H1 (cell line): ENCODE results near the gene ADAT3. TPM values are rescaled to one million over a fixed set of nuclear protein-coding genes. Genes with fewer than 3 reads are reported as not detected.

Experiments used
- CTCF ChIA-PET: fragments of 300-600 bp; sonication (Branson Sonifier 250); formaldehyde crosslinking; loops from one replicate; lab custom pipeline; 2021; ENCODE audit not compliant: partially characterized antibody; lab: Charles Lee
- POLR2A ChIA-PET: fragments of 300-600 bp; sonication (Branson Sonifier 250); formaldehyde crosslinking; loops from one replicate; lab custom pipeline; 2021; ENCODE audit warnings: inconsistent platforms; ENCODE audit not compliant: partially characterized antibody; lab: Charles Lee
- DNase-seq, 2 experiments: peaks; one replicate each; pipeline versions ENCODE4 v3.0.0 to v3.0.0-alpha.2; 2010 to 2022; ENCODE audit warnings: low spot score in 2 of 2, low read depth in 1 of 2, mixed read lengths in 1 of 2
- FAIRE-seq: peaks from 2 replicates; lab custom pipeline; 2011; peaks lifted over from hg19 to GRCh38; lab: Jason Lieb, UNC
- H2AFZ ChIP-seq: 2 replicates; pipeline ENCODE4 v1.8.1; 2012; ENCODE audit warnings: low read length, inconsistent platforms
- H2AK5ac ChIP-seq: 2 replicates; pipeline ENCODE4 v1.6.1; 2013; ENCODE audit warnings: low read depth, low read length
- H2BK120ac ChIP-seq: replicated peaks from 2 replicates; pipeline ENCODE3; 2013; ENCODE audit warnings: low read depth, low read length, inconsistent platforms
- H2BK12ac ChIP-seq: 2 replicates; pipeline ENCODE4 v1.6.1; 2013; ENCODE audit warnings: low read depth, low read length
- H2BK15ac ChIP-seq: 2 replicates; pipeline ENCODE4 v1.6.1; 2013; ENCODE audit warnings: low read length
- H2BK20ac ChIP-seq: 2 replicates; pipeline ENCODE4 v1.6.1; 2013; ENCODE audit warnings: low read length
- H2BK5ac ChIP-seq: 2 replicates; pipeline ENCODE4 v1.6.1; 2013; ENCODE audit warnings: low read depth, low read length
- H3K14ac ChIP-seq: 2 replicates; pipeline ENCODE4 v1.6.1; 2013; ENCODE audit warnings: inconsistent platforms; ENCODE audit not compliant: insufficient read length
- H3K18ac ChIP-seq: 2 replicates; pipeline ENCODE4 v1.6.1; 2013; ENCODE audit warnings: low read length; ENCODE audit errors: extremely low read depth
- H3K23ac ChIP-seq: 2 replicates; pipeline ENCODE4 v1.6.1; 2013; ENCODE audit warnings: inconsistent platforms; ENCODE audit not compliant: insufficient read length
- H3K23me2 ChIP-seq: 2 replicates; pipeline ENCODE4 v1.6.1; 2013; ENCODE audit warnings: low read depth, low read length
- H3K27ac ChIP-seq: 2 replicates; pipeline ENCODE4 v1.6.1; 2011; ENCODE audit warnings: low read depth, low read length, inconsistent platforms
- H3K27me3 ChIP-seq, 4 experiments: replicated peaks in 1 of 4; 1 replicate in 1 of 4; 2 replicates in 3 of 4; pipeline versions ENCODE4 v1.6.1 to v1.8.1; 2011 to 2013; ENCODE audit warnings: low read length in 3 of 4, mild to moderate bottlenecking in 3 of 4, inconsistent platforms in 2 of 4, mixed read lengths in 2 of 4, moderate library complexity in 1 of 4; ENCODE audit not compliant: control insufficient read depth in 3 of 4, insufficient read depth in 3 of 4; ENCODE audit errors: extremely low read depth in 1 of 4
- H3K36me3 ChIP-seq, 4 experiments: 2 replicates each; pipeline versions ENCODE4 v1.6.1 to v1.8.1; 2011 to 2013; ENCODE audit warnings: mild to moderate bottlenecking in 4 of 4, low read length in 3 of 4, moderate library complexity in 2 of 4, control low read depth in 1 of 4, inconsistent platforms in 1 of 4; ENCODE audit not compliant: insufficient read depth in 4 of 4, control insufficient read depth in 2 of 4
- H3K4ac ChIP-seq: replicated peaks from 2 replicates; pipeline ENCODE3; 2013; ENCODE audit warnings: low read length, low read depth, mixed read lengths, inconsistent platforms; ENCODE audit not compliant: insufficient read length
- H3K4me1 ChIP-seq, 4 experiments: replicated peaks in 1 of 4; 1 replicate in 1 of 4; 2 replicates in 3 of 4; pipeline versions ENCODE4 v1.6.1 to v1.8.1; 2011 to 2013; ENCODE audit warnings: low read length in 3 of 4, inconsistent platforms in 2 of 4, mixed read lengths in 1 of 4; ENCODE audit not compliant: insufficient read depth in 4 of 4, control insufficient read depth in 3 of 4
- H3K4me2 ChIP-seq, 2 experiments: 2 replicates each; pipeline versions ENCODE4 v1.6.1 to v1.8.1; 2011 to 2013; ENCODE audit warnings: low read depth in 2 of 2, low read length in 2 of 2, control low read depth in 1 of 2, inconsistent platforms in 1 of 2, mild to moderate bottlenecking in 1 of 2; ENCODE audit not compliant: insufficient read depth in 1 of 2
- H3K4me3 ChIP-seq, 4 experiments: fragments of 200-600, 300-600 bp in 1 of 4; sonication (generic), shearing (Covaris generic), sonication (Bioruptor Twin) in 1 of 4; 2 replicates each; pipeline versions ENCODE4 v1.5.1 to v1.8.1; 2011 to 2016; ENCODE audit warnings: low read length in 4 of 4, low read depth in 3 of 4, control low read depth in 2 of 4, inconsistent platforms in 2 of 4, mild to moderate bottlenecking in 2 of 4, mixed read lengths in 1 of 4, moderate library complexity in 1 of 4; ENCODE audit not compliant: insufficient read depth in 2 of 4; ENCODE audit errors: extremely low read depth in 1 of 4
- H3K56ac ChIP-seq: replicated peaks from 2 replicates; pipeline ENCODE3; 2013; ENCODE audit warnings: low read depth, mild to moderate bottlenecking, mixed read lengths, low read length, inconsistent platforms; ENCODE audit not compliant: insufficient read length
- H3K79me1 ChIP-seq: 2 replicates; pipeline ENCODE4 v1.6.1; 2013; ENCODE audit warnings: low read depth, low read length, control low read depth
- H3K79me2 ChIP-seq, 2 experiments: 2 replicates each; pipeline versions ENCODE4 v1.6.1 to v1.8.1; 2012 to 2013; ENCODE audit warnings: low read length in 2 of 2, mild to moderate bottlenecking in 2 of 2, inconsistent platforms in 1 of 2; ENCODE audit not compliant: insufficient read depth in 2 of 2, control insufficient read depth in 1 of 2
- H3K9ac ChIP-seq, 4 experiments: replicated peaks in 1 of 4; 1 replicate in 1 of 4; 2 replicates in 3 of 4; pipeline versions ENCODE4 v1.6.1 to v1.8.1; 2011 to 2013; ENCODE audit warnings: low read depth in 3 of 4, low read length in 3 of 4, control low read depth in 2 of 4, mild to moderate bottlenecking in 2 of 4, moderate library complexity in 2 of 4, inconsistent platforms in 1 of 4; ENCODE audit errors: extremely low read depth in 1 of 4
- H3K9me3 ChIP-seq, 2 experiments: 2 replicates each; pipeline versions ENCODE4 v1.6.1 to v1.8.1; 2012 to 2013; ENCODE audit warnings: mild to moderate bottlenecking in 2 of 2, moderate library complexity in 2 of 2, control low read depth in 1 of 2, inconsistent platforms in 1 of 2, low read depth in 1 of 2, low read length in 1 of 2, mixed read lengths in 1 of 2; ENCODE audit not compliant: insufficient read depth in 2 of 2
- H4K20me1 ChIP-seq, 2 experiments: replicated peaks in 1 of 2; 2 replicates each; pipeline versions ENCODE3 to v1.8.1; 2011 to 2013; ENCODE audit warnings: inconsistent platforms in 2 of 2, low read length in 2 of 2, mild to moderate bottlenecking in 1 of 2; ENCODE audit not compliant: insufficient read depth in 2 of 2, control insufficient read depth in 1 of 2
- H4K5ac ChIP-seq: 2 replicates; pipeline ENCODE4 v1.6.1; 2013; ENCODE audit warnings: low read length, low read depth, mixed read lengths, inconsistent platforms; ENCODE audit not compliant: insufficient read length
- H4K8ac ChIP-seq: 2 replicates; pipeline ENCODE4 v1.8.0; 2013; ENCODE audit warnings: mild to moderate bottlenecking, moderate library complexity, low read length, inconsistent platforms; ENCODE audit not compliant: insufficient read depth; ENCODE audit errors: extremely low read depth
- H4K91ac ChIP-seq: replicated peaks from 2 replicates; pipeline ENCODE3; 2013; ENCODE audit warnings: low read length, mixed read lengths, inconsistent platforms; ENCODE audit not compliant: insufficient read length
- POLR2AphosphoS5 ChIP-seq: IDR thresholded peaks from 2 replicates; pipeline ENCODE4 v1.6.1; 2011; ENCODE audit warnings: low read depth, low read length
- ZNF274 ChIP-seq: IDR thresholded peaks from 2 replicates; pipeline ENCODE4 v1.7.0; 2012; ENCODE audit warnings: low read length, borderline replicate concordance; ENCODE audit errors: extremely low read depth
- WGBS, 2 experiments: shearing (Covaris generic) in 1 of 2; methylation state at CpG; one replicate each; pipeline versions ENCODE4 v1.1.6 to v1.1.7; 2013 to 2015; ENCODE audit warnings: low lambda C conversion rate in 2 of 2, mixed read lengths in 2 of 2, inconsistent platforms in 1 of 2, low coverage in 1 of 2, missing lambda C conversion rate in 1 of 2; ENCODE audit not compliant: insufficient replicate concordance in 2 of 2, insufficient coverage in 1 of 2, insufficient read length in 1 of 2; ENCODE audit errors: extremely low coverage in 1 of 2, missing lambda C conversion rate in 1 of 2; 5-methylcytosine and 5-hydroxymethylcytosine counted together
- polyA plus RNA-seq, 7 experiments: library from polyadenylated mRNA; depleted of rRNA in 3 of 7; stranded (reverse) in 5 of 7; unstranded in 2 of 7; fragments of >200 nt in 5 of 7; fragments of 200-250 nt in 2 of 7; gene quantifications; 1 replicate in 5 of 7; 2 replicates in 1 of 7; 4 replicates in 1 of 7; pipeline versions ENCODE4 v1.2.1 to v1.2.3, GENCODE V29; 2011 to 2013; ENCODE audit warnings: missing spikeins in 2 of 7, mixed read lengths in 2 of 7
- total RNA-seq: library from RNA; stranded (reverse); fragmentation: NEBNext Ultra II Directional; extraction: Animal tissue kit (Norgen Biotek cat#: 25700); gene quantifications from 2 replicates; pipeline ENCODE4 v1.2.1, GENCODE V29; 2021

The ADAT3 gene
- total and polyA plus RNA-seq, 2 of the 8 experiments (the other 6 are each of a cell fraction or from before 2014, with no cell fraction given) = 5.4 to 10.8 TPM

DNA sequence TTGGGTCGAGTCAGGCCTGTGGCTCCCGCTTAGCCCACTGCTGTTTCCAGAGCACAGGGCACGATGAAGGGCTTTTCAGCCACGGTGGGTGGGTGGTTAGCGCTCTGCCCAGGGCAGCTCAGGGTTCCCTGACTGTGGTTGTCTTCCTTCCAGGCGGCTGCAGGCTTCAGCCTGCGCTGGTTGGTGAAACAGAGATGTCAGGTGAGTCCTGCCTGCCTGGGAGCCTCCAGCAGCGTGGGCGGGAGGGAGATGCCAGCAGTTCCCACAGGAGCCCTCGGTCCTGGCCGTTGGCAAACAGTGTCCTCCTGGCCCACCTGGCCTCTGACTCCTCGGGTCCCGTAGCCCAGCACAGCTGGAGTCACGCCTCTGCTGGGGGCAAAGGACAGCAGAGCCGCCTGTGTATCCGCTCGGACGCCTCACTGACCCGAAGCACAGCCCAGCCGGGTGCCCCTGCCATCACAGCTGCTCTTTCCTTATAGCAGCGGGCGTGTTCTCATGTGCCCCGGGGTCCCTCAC, 9.7 kb downstream of the ADAT3 start:
- H4K20me1 ChIP-seq = peaks cover 7 to 25% of the 10 kb centered on the region in 2 experiments
- peaks cover 7 to 35% (median 19%) of the 10 kb centered on the region in 4 experiments; a peak in 6 of 8 replicates for H3K36me3 ChIP-seq
- H3K79me1 ChIP-seq = peaks cover 18% of the 10 kb centered on the region
- H3K9me3 ChIP-seq = no peaks in the 10 kb centered on the region
- no peak for DNase-seq
- H3K4me3 ChIP-seq = no peak overlapping the region
- H3K4me1 ChIP-seq = no peaks in the 10 kb centered on the region
- no peak overlapping the region for H3K23ac ChIP-seq
- no peak overlapping the region for H2BK5ac ChIP-seq
- H3K79me2 ChIP-seq = peaks cover 5 to 41% of the 10 kb centered on the region in 2 experiments; a peak in 3 of 4 replicates
- CTCF ChIA-PET = interaction anchor here (1.2 to 3.5 kb wide), 4 partner anchors 13 to 17 kb away, joined by 4 to 16 read pairs (median 8); no protein-coding TSS in a partner anchor
- no peak overlapping the region for H3K27ac ChIP-seq
- H3K56ac ChIP-seq = no peak overlapping the region
- TF ChIP-seq POLR2AphosphoS5 (peak; percentile 27; the same call in 1 of the 2 replicates), ZNF274 (no peak)
- TF ChIP-seq, all 59 proteins: peak for 1
- Histone ChIP-seq H3K9ac (no peak overlapping the region), H3K4me2 (no peak overlapping the region), H2AK5ac (no peak overlapping the region), H3K27me3 (no peaks in the 10 kb centered on the region), H4K5ac (no peak overlapping the region), H3K4ac (no peak overlapping the region), H2AFZ (no peak overlapping the region), H4K8ac (no peak overlapping the region), H2BK120ac (no peak overlapping the region), H3K14ac (no peak overlapping the region), H2BK15ac (no peak overlapping the region), H2BK20ac (no peak overlapping the region), H3K23me2 (no peaks in the 10 kb centered on the region), H2BK12ac (no peak overlapping the region), H4K91ac (no peak overlapping the region), H3K18ac (no peak overlapping the region)
- POLR2A ChIA-PET = interaction anchor here (3.0 to 3.4 kb wide), 3 partner anchors 9 to 14 kb away, joined by 9 to 13 read pairs (median 12); partner anchors contain the start of genes ADAT3 and SCAMP4
- FAIRE-seq = no peak
- WGBS, 2 experiments = 97% methylated on average over 18 of the region's 23 CpGs; no CpG with 5 or more reads in 1 of the 2 experiments
